Keratinocyte (primary cell): ENCODE measurements around the gene GLI3. TPM values are rescaled to one million over a fixed set of nuclear protein-coding genes. Genes with fewer than 3 reads are reported as not detected.

Source experiments
- DNase-seq: peaks from one replicate; pipeline ENCODE4 v3.0.0-alpha.2; 2011; ENCODE audit warnings: low read depth, missing footprints, low spot score
- FAIRE-seq: peaks from 2 replicates; lab custom pipeline; 2011; peaks lifted over from hg19 to GRCh38; lab: Jason Lieb, UNC
- H2AFZ ChIP-seq: 2 replicates; pipeline ENCODE4 v1.6.0; 2012; ENCODE audit warnings: low read length, control low read depth, inconsistent platforms; ENCODE audit not compliant: control insufficient read depth
- H3K27ac ChIP-seq: 2 replicates; pipeline ENCODE4 v1.5.1; 2011; ENCODE audit warnings: low read length; ENCODE audit not compliant: control insufficient read depth, insufficient read depth
- H3K27me3 ChIP-seq: 3 replicates; pipeline ENCODE4 v1.6.0; 2011; ENCODE audit warnings: low read length; ENCODE audit not compliant: control insufficient read depth, insufficient read depth; ENCODE audit errors: extremely low read depth
- H3K36me3 ChIP-seq, 2 experiments: 2 replicates in 1 of 2; 3 replicates in 1 of 2; pipeline ENCODE4 v1.5.1; 2011; ENCODE audit warnings: low read length in 2 of 2, mild to moderate bottlenecking in 1 of 2; ENCODE audit not compliant: control insufficient read depth in 2 of 2, insufficient read depth in 2 of 2; ENCODE audit errors: extremely low read depth in 1 of 2
- H3K4me1 ChIP-seq: 3 replicates; pipeline ENCODE4 v1.5.1; 2011; ENCODE audit warnings: low read length; ENCODE audit not compliant: control insufficient read depth, insufficient read depth; ENCODE audit errors: extremely low read depth
- H3K4me2 ChIP-seq: 3 replicates; pipeline ENCODE4 v1.6.0; 2011; ENCODE audit warnings: low read depth, low read length; ENCODE audit not compliant: control insufficient read depth, insufficient read depth; ENCODE audit errors: extremely low read depth
- H3K4me3 ChIP-seq, 3 experiments: fragments of 200-600 bp in 1 of 3; sonication (generic) in 1 of 3; 2 replicates in 2 of 3; 3 replicates in 1 of 3; pipeline ENCODE4 v1.5.1; 2011 to 2016; ENCODE audit warnings: low read length in 3 of 3, mild to moderate bottlenecking in 3 of 3, control low read depth in 2 of 3, inconsistent platforms in 1 of 3, low read depth in 1 of 3, mixed read lengths in 1 of 3, mixed run types in 1 of 3, moderate library complexity in 1 of 3; ENCODE audit not compliant: control insufficient read depth in 2 of 3, insufficient read depth in 2 of 3; ENCODE audit errors: extremely low read depth in 1 of 3
- H3K79me2 ChIP-seq: 2 replicates; pipeline ENCODE4 v1.6.0; 2012; ENCODE audit warnings: low read length; ENCODE audit not compliant: control insufficient read depth, insufficient read depth
- H3K9ac ChIP-seq: 3 replicates; pipeline ENCODE4 v1.6.0; 2011; ENCODE audit warnings: low read length; ENCODE audit not compliant: control insufficient read depth, insufficient read depth; ENCODE audit errors: extremely low read depth
- H3K9me1 ChIP-seq: 3 replicates; pipeline ENCODE4 v1.6.0; 2011; ENCODE audit warnings: low read length; ENCODE audit not compliant: control insufficient read depth, insufficient read depth; ENCODE audit errors: extremely low read depth
- H3K9me3 ChIP-seq: 2 replicates; pipeline ENCODE4 v1.5.1; 2012; ENCODE audit warnings: low read depth, low read length; ENCODE audit not compliant: control insufficient read depth
- H4K20me1 ChIP-seq: 3 replicates; pipeline ENCODE4 v1.6.0; 2011; ENCODE audit warnings: low read length; ENCODE audit not compliant: control insufficient read depth, insufficient read depth; ENCODE audit errors: extremely low read depth
- CTCF ChIP-seq, 3 experiments: IDR thresholded peaks in 1 of 3; conservative IDR thresholded peaks in 1 of 3; optimal IDR thresholded peaks in 1 of 3; 2 replicates in 2 of 3; 3 replicates in 1 of 3; pipeline versions ENCODE3 to v1.5.1; 2011; ENCODE audit warnings: low read length in 3 of 3, mild to moderate bottlenecking in 3 of 3, moderate library complexity in 2 of 3, control low read depth in 1 of 3, inconsistent platforms in 1 of 3; ENCODE audit not compliant: insufficient read depth in 2 of 3; ENCODE audit errors: extremely low read depth in 1 of 3
- EZH2 ChIP-seq: IDR thresholded peaks from one replicate; pipeline ENCODE4 v1.6.1; 2012; ENCODE audit warnings: inconsistent platforms, mild to moderate bottlenecking, low read length, moderate library complexity
- dilution Hi-C: fragments of 300-500 bp; cut with MboI; formaldehyde crosslinking; loops from one replicate; pipeline ENCODE4 v1.7.0; 2020; ENCODE audit warnings: low sequenced_read_pairs; ENCODE audit not compliant: extremely low pct_ligation_motif_present
- polyA plus RNA-seq, 5 experiments: library from polyadenylated mRNA; depleted of rRNA in 3 of 5; stranded (reverse) in 3 of 5; stranded (forward) in 1 of 5; unstranded in 1 of 5; fragments of >200 nt; gene quantifications; 1 replicate in 1 of 5; 2 replicates in 3 of 5; 3 replicates in 1 of 5; pipeline versions ENCODE4 v1.2.1 to v1.2.3, GENCODE V29; 2011 to 2012; ENCODE audit warnings: missing spikeins in 2 of 5, low read depth in 1 of 5, low replicate concordance in 1 of 5

Gene GLI3
- polyA plus RNA-seq, 1 donor (not counting 4 experiments of a cell fraction or from before 2014, with no cell fraction given), result 3.6 TPM

- H3K4me2 ChIP-seq, result no peak overlapping the region
- no peak overlapping the region for H3K4me3 ChIP-seq
- H3K9me3 ChIP-seq, result no peaks in the 10 kb centered on the region
- no peaks in the 10 kb centered on the region for H3K27me3 ChIP-seq
- H3K9me1 ChIP-seq, result no peaks in the 10 kb centered on the region
- peaks cover 11% of the 10 kb centered on the region for H3K79me2 ChIP-seq
- dilution Hi-C loops, result no loop called here
- H4K20me1 ChIP-seq, result no peaks in the 10 kb centered on the region
- peaks cover 0 to 2% of the 10 kb centered on the region in 2 experiments for H3K36me3 ChIP-seq
- no peak for TF ChIP-seq EZH2
- peak in 2 of 3 experiments; percentile 15 to 48 for TF ChIP-seq CTCF (optimal IDR thresholded peaks at IDR 0.05 in 1 of 3, IDR thresholded peaks at IDR 0.05 in 1 of 3, conservative IDR thresholded peaks at IDR 0.05 in 1 of 3; ENCODE audit: extremely low read depth in 1 of 3, insufficient read depth in 2 of 3, low read length in 3 of 3)
- H3K9ac ChIP-seq, result no peak overlapping the region
- no peak overlapping the region for H2AFZ ChIP-seq
- DNase-seq (no peak), FAIRE-seq (no peak)
- no peak overlapping the region for H3K27ac ChIP-seq
- peaks cover 45% of the 10 kb centered on the region for H3K4me1 ChIP-seq
These were observed 12.5 kb downstream of the GLI3 start for GRCh38 chr7:42224391-42225003.

- Histone ChIP-seq H4K20me1 (no peaks in the 10 kb centered on the region), H3K4me1 (peaks cover 44% of the 10 kb centered on the region), H3K9me1 (no peaks in the 10 kb centered on the region), H2AFZ (no peak overlapping the region), H3K36me3 (peaks cover 0 to 2% of the 10 kb centered on the region in 2 experiments), H3K4me2 (no peak overlapping the region), H3K9me3 (no peaks in the 10 kb centered on the region), H3K4me3 (no peak overlapping the region), H3K27ac (no peak overlapping the region), H3K9ac (no peak overlapping the region), H3K27me3 (no peaks in the 10 kb centered on the region), H3K79me2 (peaks cover 15% of the 10 kb centered on the region)
- TF ChIP-seq EZH2 (no peak), CTCF (optimal IDR thresholded peaks at IDR 0.05 in 1 of 3, IDR thresholded peaks at IDR 0.05 in 1 of 3, conservative IDR thresholded peaks at IDR 0.05 in 1 of 3; ENCODE audit: extremely low read depth in 1 of 3, insufficient read depth in 2 of 3, low read length in 3 of 3) (no peak)
- DNase-seq (no peak), FAIRE-seq (peak; percentile 39)
- dilution Hi-C loops, result no loop called here
These were observed 14.1 kb downstream of the GLI3 start for GRCh38 chr7:42222891-42223290.
